ENCODE data around the gene ADNP. TPM values are rescaled to one million over a fixed set of nuclear protein-coding genes. Genes with fewer than 3 reads are reported as not detected.
"Not testable (repeated sequence)": the region's sequence is repeated elsewhere in the genome, so short reads cannot be mapped to it uniquely, and the experiment has no call there.

The ADNP gene
- total RNA-seq, result 46.4 TPM

GRCh38 chr20:50931306-50932015 is at the start of gene ADNP:
TSS of gene ADNP (minus strand) at chr20:50931437. CDS start at chr20:50903996, 27,441 bp downstream.
- DNase-seq, result peak; percentile 88

- DNase-seq, result no peak
Measured at GRCh38 chr20:50980071-50980681, 48.9 kb upstream of the ADNP start.

- not testable (repeated sequence) for DNase-seq
Measured at GRCh38 chr20:50978533-50978932, 47.3 kb upstream of the ADNP start.

GRCh38 chr20:50977066-50978021 is 46.1 kb upstream of the ADNP start:
- DNase-seq, result no peak

GRCh38 chr20:50975701-50976330 is 44.6 kb upstream of the ADNP start:
- no peak for DNase-seq

GRCh38 chr20:50969912-50970311 is 38.7 kb upstream of the ADNP start:
- no peak for DNase-seq

GRCh38 chr20:50969435-50969834 is 38.2 kb upstream of the ADNP start:
- DNase-seq, result no peak

GRCh38 chr20:50968289-50968688 is 37.1 kb upstream of the ADNP start:
- no peak for DNase-seq

GRCh38 chr20:50967586-50967985 is 36.3 kb upstream of the ADNP start:
- DNase-seq, result no peak

- DNase-seq, result no peak
Measured at GRCh38 chr20:50959543-50960126, 28.4 kb upstream of the ADNP start.

GRCh38 chr20:50958615-50959542 is 27.6 kb upstream of the ADNP start, which contains the start of gene MOCS3:
TSS of gene MOCS3 (plus strand) at chr20:50958818. CDS start at chr20:50958843, 25 bp downstream.
- peak; percentile 94 for DNase-seq

GRCh38 chr20:50957798-50958614 is 26.8 kb upstream of the ADNP start, which contains the start of gene DPM1:
TSS of gene DPM1 (minus strand) at chr20:50958532. CDS start at chr20:50958523, 9 bp downstream.
- DNase-seq, result no peak

- peak; percentile 17 for DNase-seq
Measured at GRCh38 chr20:50957276-50957675, 26.0 kb upstream of the ADNP start.

GRCh38 chr20:50953821-50954220 is 22.6 kb upstream of the ADNP start:
- no peak for DNase-seq

- DNase-seq, result no peak
Measured at GRCh38 chr20:50953196-50953595, 22.0 kb upstream of the ADNP start.

- no peak for DNase-seq
Measured at GRCh38 chr20:50948132-50948785, 17.0 kb upstream of the ADNP start.

GRCh38 chr20:50943069-50943468 is 11.8 kb upstream of the ADNP start:
- DNase-seq, result no peak

GRCh38 chr20:50933589-50933988 is 2.4 kb upstream of the ADNP start:
- no peak for DNase-seq

- DNase-seq, result peak; percentile 75
Measured at GRCh38 chr20:50932691-50933280, 1.5 kb upstream of the ADNP start.

Data from skin of body (tissue), 2 donors.